Smooth muscle cell (in vitro differentiated cells): ENCODE results near the gene GNG13. TPM values are rescaled to one million over a fixed set of nuclear protein-coding genes. Genes with fewer than 3 reads are reported as not detected.

Source experiments
- DNase-seq: peaks from one replicate; lab custom pipeline; 2025; ENCODE audit not compliant: unreplicated experiment; lab: John Stamatoyannopoulos, UW
- H2AFZ ChIP-seq: fragments of 200-600 bp; sonication (generic); 2 replicates; pipeline ENCODE4 v1.6.0; 2016; ENCODE audit warnings: antibody characterized with exemption, low read depth, mild to moderate bottlenecking
- H3F3A ChIP-seq: fragments of 200-600 bp; sonication (generic); 2 replicates; pipeline ENCODE4 v1.6.0; 2017; ENCODE audit warnings: antibody characterized with exemption, low read depth
- H3K27ac ChIP-seq: fragments of 200-600 bp; sonication (generic); 2 replicates; pipeline ENCODE4 v1.5.1; 2016; ENCODE audit warnings: low read depth, mild to moderate bottlenecking
- H3K27me3 ChIP-seq: fragments of 200-600 bp; sonication (generic); 2 replicates; pipeline ENCODE4 v1.6.1; 2016; ENCODE audit warnings: low read depth, mild to moderate bottlenecking
- H3K36me3 ChIP-seq: fragments of 200-600 bp; sonication (generic); 2 replicates; pipeline ENCODE4 v1.5.1; 2016; ENCODE audit warnings: low read depth
- H3K4me1 ChIP-seq: fragments of 200-600 bp; sonication (generic); 2 replicates; pipeline ENCODE4 v1.5.1; 2016; ENCODE audit warnings: low read depth
- H3K4me2 ChIP-seq: fragments of 200-600 bp; sonication (generic); 2 replicates; pipeline ENCODE4 v1.6.0; 2016; ENCODE audit warnings: mild to moderate bottlenecking
- H3K4me3 ChIP-seq: fragments of 200-600 bp; sonication (generic); 2 replicates; pipeline ENCODE4 v1.5.1; 2016; ENCODE audit warnings: mild to moderate bottlenecking
- H3K79me2 ChIP-seq: fragments of 200-600 bp; sonication (generic); 2 replicates; pipeline ENCODE4 v1.6.0; 2016; ENCODE audit warnings: low read depth, mild to moderate bottlenecking
- H3K9ac ChIP-seq: fragments of 200-600 bp; sonication (generic); 2 replicates; pipeline ENCODE4 v1.6.0; 2016; ENCODE audit warnings: low read depth
- H3K9me3 ChIP-seq: fragments of 200-600 bp; sonication (generic); replicated peaks from 2 replicates; pipeline ENCODE4 v1.5.1; 2016; ENCODE audit warnings: low read depth
- H4K20me1 ChIP-seq: fragments of 200-600 bp; sonication (generic); 2 replicates; pipeline ENCODE4 v1.6.0; 2016; ENCODE audit warnings: low read depth
- CTCF ChIP-seq: fragments of 200-600 bp; sonication (generic); IDR thresholded peaks from 2 replicates; pipeline ENCODE4 v1.5.1; 2017; ENCODE audit warnings: borderline replicate concordance, mild to moderate bottlenecking, antibody characterized with exemption; ENCODE audit not compliant: insufficient read depth, poor library complexity, severe bottlenecking
- WGBS: methylation state at CpG from one replicate; pipeline ENCODE4 v1.1.7; 2016; ENCODE audit warnings: low lambda C conversion rate; 5-methylcytosine and 5-hydroxymethylcytosine counted together
- polyA plus RNA-seq: library from polyadenylated mRNA; unstranded; fragments of >200 nt; fragmentation: Nextera tagmentation; extraction: Ambion mirVana; gene quantifications from 2 replicates; pipeline ENCODE4 v1.2.1, GENCODE V29; 2016
- total RNA-seq: library from RNA; depleted of rRNA; stranded (reverse); fragments of >200 nt; gene quantifications from 2 replicates; pipeline ENCODE4 v1.2.3, GENCODE V29; 2014

Gene GNG13
- total and polyA plus RNA-seq, 2 experiments from 2014 or later = not detected

- Histone ChIP-seq H4K20me1 (no peaks in the 10 kb centered on the region), H3K36me3 (no peaks in the 10 kb centered on the region), H3K4me1 (no peaks in the 10 kb centered on the region), H3K9ac (no peak overlapping the region), H3K9me3 (no peaks in the 10 kb centered on the region), H3F3A (no peaks in the 10 kb centered on the region), H3K27me3 (no peaks in the 10 kb centered on the region), H3K79me2 (no peaks in the 10 kb centered on the region), H2AFZ (no peak overlapping the region), H3K4me3 (no peak overlapping the region), H3K27ac (no peak overlapping the region), H3K4me2 (no peak overlapping the region)
- 80% methylated on average over 1 of the region's 38 CpGs for WGBS
- DNase-seq = no peak
- TF ChIP-seq CTCF = no peak
Observed at GRCh38 chr16:767743-768235, 32.7 kb downstream of the GNG13 start.

DNA sequence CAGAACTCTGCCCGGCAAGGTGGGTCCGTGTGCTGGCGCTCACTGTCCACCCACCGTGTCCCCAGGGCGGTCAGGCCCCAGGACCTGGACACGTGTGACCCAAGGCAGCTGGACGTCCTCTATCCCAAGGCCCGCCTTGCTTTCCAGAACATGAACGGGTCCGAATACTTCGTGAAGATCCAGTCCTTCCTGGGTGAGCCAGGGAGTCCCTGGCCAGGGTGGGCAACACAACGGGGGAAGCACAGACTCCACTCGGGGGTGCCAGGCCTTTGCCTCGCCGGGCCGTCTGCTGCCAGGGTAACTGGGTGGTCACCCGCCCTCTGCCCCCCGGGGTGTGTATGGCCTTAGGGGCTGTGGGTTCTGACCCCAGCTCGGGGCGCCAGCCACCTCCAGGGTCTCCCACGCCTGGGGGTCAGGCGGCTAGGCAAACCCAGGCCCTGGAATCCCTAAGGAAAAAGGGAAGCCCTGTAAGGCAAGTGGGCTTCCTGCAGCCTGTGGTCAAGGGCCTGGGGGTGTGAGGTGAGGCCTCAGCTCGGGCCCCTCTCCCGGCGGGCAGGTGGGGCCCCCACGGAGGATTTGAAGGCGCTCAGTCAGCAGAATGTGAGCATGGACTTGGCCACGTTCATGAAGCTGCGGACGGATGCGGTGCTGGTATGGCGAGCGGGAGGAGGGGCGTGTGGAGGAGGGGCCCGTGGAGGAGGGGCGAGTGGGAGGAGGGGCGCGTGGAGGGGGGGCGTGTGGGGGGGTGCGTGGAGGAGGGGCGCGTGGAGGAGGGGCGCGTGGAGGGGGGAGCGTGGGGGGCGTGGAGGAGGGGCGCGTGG, 33.5 kb downstream of the GNG13 start:
- Histone ChIP-seq H4K20me1 (no peaks in the 10 kb centered on the region), H3K27ac (no peak overlapping the region), H3K27me3 (no peaks in the 10 kb centered on the region), H2AFZ (no peak overlapping the region), H3F3A (no peaks in the 10 kb centered on the region), H3K4me2 (no peak overlapping the region), H3K36me3 (no peaks in the 10 kb centered on the region), H3K79me2 (no peaks in the 10 kb centered on the region), H3K4me3 (no peak overlapping the region), H3K9ac (no peak overlapping the region), H3K9me3 (no peaks in the 10 kb centered on the region), H3K4me1 (no peaks in the 10 kb centered on the region)
- no peak for TF ChIP-seq CTCF
- no peak for DNase-seq
- 91% methylated on average over 29 of the region's 48 CpGs for WGBS

DNA sequence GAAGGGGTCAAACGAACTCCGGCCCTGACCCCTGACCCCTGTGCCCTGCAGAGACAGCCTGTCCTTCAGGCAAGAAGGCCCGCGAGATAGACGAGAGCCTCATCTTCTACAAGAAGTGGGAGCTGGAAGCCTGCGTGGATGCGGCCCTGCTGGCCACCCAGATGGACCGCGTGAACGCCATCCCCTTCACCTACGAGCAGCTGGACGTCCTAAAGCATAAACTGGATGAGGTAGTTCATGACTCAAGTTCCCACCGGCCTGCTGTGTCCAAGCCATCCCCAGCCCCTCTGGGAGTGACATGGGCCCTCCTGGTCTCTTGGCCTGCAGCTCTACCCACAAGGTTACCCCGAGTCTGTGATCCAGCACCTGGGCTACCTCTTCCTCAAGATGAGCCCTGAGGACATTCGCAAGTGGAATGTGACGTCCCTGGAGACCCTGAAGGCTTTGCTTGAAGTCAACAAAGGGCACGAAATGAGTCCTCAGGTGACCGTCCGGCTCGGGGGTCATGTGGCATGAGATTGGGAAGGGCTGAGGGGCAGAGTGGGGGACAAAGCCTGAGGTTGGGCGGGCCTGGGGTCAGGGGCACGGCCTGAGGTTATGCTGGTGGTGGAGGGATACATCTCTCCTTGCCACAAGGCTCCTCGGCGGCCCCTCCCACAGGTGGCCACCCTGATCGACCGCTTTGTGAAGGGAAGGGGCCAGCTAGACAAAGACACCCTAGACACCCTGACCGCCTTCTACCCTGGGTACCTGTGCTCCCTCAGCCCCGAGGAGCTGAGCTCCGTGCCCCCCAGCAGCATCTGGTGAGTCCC, 34.3 kb downstream of the GNG13 start:
- H3K4me3 ChIP-seq = no peak overlapping the region
- no peak for DNase-seq
- H3K79me2 ChIP-seq = no peaks in the 10 kb centered on the region
- no peaks in the 10 kb centered on the region for H3F3A ChIP-seq
- no peaks in the 10 kb centered on the region for H3K9me3 ChIP-seq
- H2AFZ ChIP-seq = no peak overlapping the region
- H4K20me1 ChIP-seq = no peaks in the 10 kb centered on the region
- TF ChIP-seq CTCF = no peak
- H3K4me2 ChIP-seq = no peak overlapping the region
- H3K27ac ChIP-seq = no peak overlapping the region
- H3K27me3 ChIP-seq = no peaks in the 10 kb centered on the region
- no peaks in the 10 kb centered on the region for H3K4me1 ChIP-seq
- WGBS = 93% methylated on average over 29 of the region's 29 CpGs
- no peak overlapping the region for H3K9ac ChIP-seq
- no peaks in the 10 kb centered on the region for H3K36me3 ChIP-seq
